DND-41 (cell line): ENCODE data around the gene LSM7.

Experiments used
- CTCF ChIP-seq: IDR thresholded peaks from 2 replicates; pipeline ENCODE4 v1.5.1; 2012; ENCODE audit warnings: borderline replicate concordance, low read length, moderate library complexity, mild to moderate bottlenecking; ENCODE audit not compliant: poor library complexity, severe bottlenecking; ENCODE audit errors: extremely low read depth
- EZH2 ChIP-seq: IDR thresholded peaks from 3 replicates; pipeline ENCODE4 v1.6.1; 2012; ENCODE audit warnings: borderline replicate concordance, low read depth, mild to moderate bottlenecking, moderate library complexity, low read length, inconsistent platforms; ENCODE audit not compliant: severe bottlenecking

DNA sequence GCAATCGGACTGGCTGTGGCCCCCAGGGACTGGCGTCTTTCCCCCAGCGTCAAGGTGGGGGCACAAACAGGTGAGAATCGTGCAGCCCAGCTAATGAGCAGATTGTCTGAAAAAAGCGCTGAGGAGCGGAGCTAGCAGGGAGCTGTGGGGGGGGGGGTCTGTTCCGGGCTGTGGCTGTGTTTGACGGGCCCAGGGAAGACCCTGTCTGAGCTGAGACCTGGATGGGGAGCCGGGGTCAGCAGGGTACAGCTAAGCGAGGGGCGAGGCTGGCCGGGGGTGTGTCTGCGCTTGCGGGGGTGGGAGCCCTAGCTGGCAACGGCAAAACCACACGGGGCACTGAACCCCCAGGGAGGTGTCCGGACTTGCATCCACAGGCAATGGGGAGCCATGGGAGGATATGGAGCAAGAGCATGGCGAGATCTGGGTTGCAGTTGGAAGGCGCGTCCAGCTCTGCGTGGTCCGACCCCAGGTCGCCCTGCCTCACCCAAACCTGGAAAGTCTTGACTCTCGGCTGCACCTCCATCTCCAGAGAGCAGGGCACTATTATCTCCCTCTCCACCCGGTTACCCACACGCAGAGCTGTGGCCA, 25.1 kb downstream of the LSM7 start:
- TF ChIP-seq CTCF: no peak
- TF ChIP-seq EZH2: no peak
